ENCODE results near the gene THAP7. TPM values are rescaled to one million over a fixed set of nuclear protein-coding genes. Genes with fewer than 3 reads are reported as not detected.

The THAP7 gene
- total and polyA plus RNA-seq, 7 donors = 19.9 to 59.4 (median 39.2) TPM

- Histone ChIP-seq H3K4me1 (peaks cover 0 to 46% (median 43%) of the 10 kb centered on the region in 4 donors), H3K36me3 (peaks cover 0 to 25% (median 6%) of the 10 kb centered on the region in 4 donors), H3K9me3 (no peaks in the 10 kb centered on the region), H3K27me3 (no peaks in the 10 kb centered on the region), H3K4me3 (peak overlapping the region; percentile 69 to 91 (median 90)), H3K27ac (peak overlapping the region; percentile 87 to 93 (median 90))
- intact Hi-C loops (cut with DNase I) = no loop called here
- no peak for DNase-seq
- 45 to 70% methylated on average over 10 of the region's 10 CpGs for WGBS, 2 donors
- TF ChIP-seq POLR2AphosphoS5 (IDR thresholded peaks at IDR 0.05) (no peak), POLR2A (IDR thresholded peaks at IDR 0.05) (no peak), CTCF (IDR thresholded peaks at IDR 0.05) (no peak), EP300 (IDR thresholded peaks at IDR 0.05) (no peak)
Observed at GRCh38 chr22:20980938-20981722, 20.8 kb downstream of the THAP7 start.

- intact Hi-C loops (cut with DNase I) = no loop called here
- Histone ChIP-seq H3K9me3 (no peaks in the 10 kb centered on the region), H3K4me3 (no peak overlapping the region), H3K36me3 (peaks cover 0 to 19% (median 1%) of the 10 kb centered on the region in 4 donors), H3K27ac (peak overlapping the region; percentile 87 to 93 (median 90)), H3K27me3 (no peaks in the 10 kb centered on the region), H3K4me1 (peaks cover 0 to 46% (median 43%) of the 10 kb centered on the region in 4 donors)
- TF ChIP-seq CTCF (IDR thresholded peaks at IDR 0.05) (no peak), POLR2A (IDR thresholded peaks at IDR 0.05) (no peak), EP300 (IDR thresholded peaks at IDR 0.05) (no peak), POLR2AphosphoS5 (IDR thresholded peaks at IDR 0.05) (no peak)
- DNase-seq = no peak
- 87 to 89% methylated on average over 4 of the region's 4 CpGs for WGBS, 2 donors
Observed at GRCh38 chr22:20980523-20980922, 21.4 kb downstream of the THAP7 start.

- TF ChIP-seq CTCF (IDR thresholded peaks at IDR 0.05) (no peak), POLR2A (IDR thresholded peaks at IDR 0.05) (no peak), EP300 (IDR thresholded peaks at IDR 0.05) (no peak), POLR2AphosphoS5 (IDR thresholded peaks at IDR 0.05) (no peak)
- no peaks in the 10 kb centered on the region for H3K9me3 ChIP-seq
- no peaks in the 10 kb centered on the region for H3K27me3 ChIP-seq
- H3K4me1 ChIP-seq = peaks cover 0 to 46% (median 43%) of the 10 kb centered on the region in 4 donors
- WGBS, 2 donors = 56 to 61% methylated on average over 13 of the region's 13 CpGs
- DNase-seq = no peak
- peaks cover 0 to 14% (median 0%) of the 10 kb centered on the region in 4 donors for H3K36me3 ChIP-seq
- peak overlapping the region; percentile 40 to 91 (median 71) for H3K27ac ChIP-seq
- peak overlapping the region; percentile 22 to 36 (median 28) for H3K4me3 ChIP-seq
- intact Hi-C loops (cut with DNase I) = loop anchor here (5.0 kb wide), 1 partner anchor 58 kb away; no protein-coding TSS in a partner anchor
Observed at GRCh38 chr22:20979940-20980453, 21.9 kb downstream of the THAP7 start.

- DNase-seq = peak; percentile 92
- H3K27me3 ChIP-seq = no peaks in the 10 kb centered on the region
Observed at GRCh38 chr22:20979243-20979809, 22.6 kb downstream of the THAP7 start.

GRCh38 chr22:20978419-20978818 is 23.5 kb downstream of the THAP7 start:
- TF ChIP-seq POLR2A (IDR thresholded peaks at IDR 0.05) = no peak
- TF ChIP-seq EP300 (IDR thresholded peaks at IDR 0.05) = no peak
- no peak for TF ChIP-seq POLR2AphosphoS5 (IDR thresholded peaks at IDR 0.05)
- TF ChIP-seq CTCF (IDR thresholded peaks at IDR 0.05) = no peak
- no peaks in the 10 kb centered on the region for H3K27me3 ChIP-seq
- intact Hi-C loops (cut with DNase I) = loop anchor here (5.0 kb wide), 1 partner anchor 56 kb away; no protein-coding TSS in a partner anchor
- H3K36me3 ChIP-seq = peaks cover 0 to 2% (median 0%) of the 10 kb centered on the region in 4 donors
- DNase-seq = no peak
- no peaks in the 10 kb centered on the region for H3K9me3 ChIP-seq
- 93 to 95% methylated on average over 2 of the region's 2 CpGs for WGBS, 2 donors
- H3K4me1 ChIP-seq = peaks cover 0 to 37% (median 35%) of the 10 kb centered on the region in 4 donors
- no peak overlapping the region for H3K4me3 ChIP-seq
- no peak overlapping the region for H3K27ac ChIP-seq

More at GRCh38 chr22:20979243-20979809, 22.6 kb downstream of the THAP7 start:
- Histone ChIP-seq H3K4me3 (peak overlapping the region; percentile 22 to 36 (median 28)), H3K9me3 (no peaks in the 10 kb centered on the region), H3K4me1 (peaks cover 0 to 44% (median 42%) of the 10 kb centered on the region in 4 donors), H3K36me3 (peaks cover 0 to 9% (median 0%) of the 10 kb centered on the region in 4 donors), H3K27ac (peak overlapping the region; percentile 40 to 90 (median 56))
- peak in 3 of 4 donors; percentile 23 to 63 (median 36) for TF ChIP-seq POLR2AphosphoS5 (IDR thresholded peaks at IDR 0.05)
- TF ChIP-seq POLR2A (IDR thresholded peaks at IDR 0.05) = no peak
- WGBS, 2 donors = 16 to 25% methylated on average over 39 of the region's 39 CpGs
- intact Hi-C loops (cut with DNase I) = loop anchor here (5.0 kb wide), 1 partner anchor 57 kb away; no protein-coding TSS in a partner anchor
